Aorta (tissue), 5 donors: ENCODE results near the gene FBXO34. TPM values are rescaled to one million over a fixed set of nuclear protein-coding genes. Genes with fewer than 3 reads are reported as not detected.

Source experiments
- ATAC-seq: fragments of 200-7000 bp; cut with Tn5 transposase; one replicate; pipeline ENCODE4 v1.9.1; 2022; ENCODE audit warnings: moderate library complexity; ENCODE audit not compliant: low FRiP score
- DNase-seq, 2 donors: peaks; one replicate each; pipeline ENCODE4 v3.0.0-alpha.2; 2020
- H3K27ac ChIP-seq, 2 donors: one replicate each; pipeline ENCODE4 v1.5.1; 2013; ENCODE audit warnings: low read length in 2 of 2, mild to moderate bottlenecking in 2 of 2, moderate library complexity in 2 of 2, control low read depth in 1 of 2, inconsistent platforms in 1 of 2, low read depth in 1 of 2
- H3K27me3 ChIP-seq, 2 donors: one replicate each; pipeline ENCODE4 v1.6.1; 2013; ENCODE audit warnings: control low read depth in 1 of 2, low read length in 1 of 2, mild to moderate bottlenecking in 1 of 2, moderate library complexity in 1 of 2; ENCODE audit not compliant: insufficient read depth in 2 of 2, control insufficient read depth in 1 of 2
- H3K36me3 ChIP-seq, 2 donors: one replicate each; pipeline ENCODE4 v1.6.1; 2013; ENCODE audit warnings: control low read depth in 1 of 2, low read length in 1 of 2, mild to moderate bottlenecking in 1 of 2; ENCODE audit not compliant: insufficient read depth in 2 of 2, control insufficient read depth in 1 of 2
- H3K4me1 ChIP-seq, 2 donors: one replicate each; pipeline ENCODE4 v1.6.1; 2013; ENCODE audit warnings: low read length in 2 of 2, control low read depth in 1 of 2, mild to moderate bottlenecking in 1 of 2, moderate library complexity in 1 of 2; ENCODE audit not compliant: insufficient read depth in 2 of 2, control insufficient read depth in 1 of 2
- H3K4me3 ChIP-seq, 2 donors: one replicate each; pipeline ENCODE4 v1.5.1; 2013; ENCODE audit warnings: low read length in 2 of 2, control low read depth in 1 of 2, mild to moderate bottlenecking in 1 of 2
- H3K9me3 ChIP-seq: one replicate; pipeline ENCODE4 v1.6.1; 2013; ENCODE audit warnings: mild to moderate bottlenecking, low read length; ENCODE audit not compliant: control insufficient read depth
- WGBS, 2 donors: extraction: QIAGEN DNeasy Blood & Tissue Kit; methylation state at CpG; one replicate each; pipeline ENCODE4 v1.1.7; 2013; 5-methylcytosine and 5-hydroxymethylcytosine counted together
- intact Hi-C, 2 donors: fragments of 100-400 bp; cut with DNase I; formaldehyde crosslinking; loops; one replicate each; pipeline versions ENCODE4 v1.14.2 to v1.15.0; 2022
- polyA plus RNA-seq, 2 donors: library from polyadenylated mRNA; stranded (reverse); fragments of 200-250 nt; gene quantifications; one replicate each; pipeline ENCODE4 v1.2.3, GENCODE V29; 2013
- total RNA-seq, 2 donors: library from RNA; stranded (reverse); fragmentation: NEBNext Ultra II Directional; extraction: Animal tissue kit (Norgen Biotek cat#: 25700); gene quantifications; one replicate each; pipeline ENCODE4 v1.2.1, GENCODE V29; 2021
- donor health status: healthy with polysubstance abuse.
- donor health status: Bipolar disorder and iron deficiency.
- donor health status: DM: no; HTN: no; CAD: no.
- donor health status: DM: no; HTN: no; CAD: no.
- donor health status: DM: yes; HTN: yes; CAD: no.

The FBXO34 gene
- total and polyA plus RNA-seq, 4 donors, result 7.8 to 23.1 (median 15.7) TPM

GRCh38 chr14:55327179-55327578 lies 56.0 kb downstream of the FBXO34 start:
- Histone ChIP-seq H3K27me3 (no peaks in the 10 kb centered on the region), H3K4me1 (peaks cover 0 to 5% of the 10 kb centered on the region in 2 donors), H3K4me3 (no peak overlapping the region), H3K36me3 (no peaks in the 10 kb centered on the region), H3K27ac (no peak overlapping the region), H3K9me3 (no peaks in the 10 kb centered on the region)
- ATAC-seq (no peak), DNase-seq (no peak)
- WGBS, 2 donors, result 89 to 95% methylated on average over 1 of the region's 1 CpG
- intact Hi-C loops, result no loop called here

DNA sequence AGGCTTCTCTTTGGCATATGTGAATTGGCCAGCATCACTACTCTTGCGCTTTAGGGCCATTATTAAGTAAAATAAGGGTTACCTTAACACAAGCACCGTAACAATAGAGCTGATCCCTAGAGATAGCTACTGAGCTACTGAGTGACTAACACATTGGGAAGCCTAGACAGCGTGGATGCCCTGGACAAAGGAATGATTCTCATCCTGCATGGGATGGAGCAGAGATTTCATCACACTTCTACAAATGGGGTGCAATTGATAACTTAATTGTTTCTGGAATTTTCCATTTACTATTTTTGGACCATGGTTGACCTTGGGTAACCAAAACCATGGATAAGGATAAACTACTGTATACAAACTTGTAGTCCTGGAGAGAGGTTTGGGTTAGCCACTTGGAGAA lies 57.1 kb downstream of the FBXO34 start:
- Histone ChIP-seq H3K9me3 (no peaks in the 10 kb centered on the region), H3K4me1 (peaks cover 0 to 8% of the 10 kb centered on the region in 2 donors), H3K4me3 (no peak overlapping the region), H3K27ac (no peak overlapping the region), H3K27me3 (no peaks in the 10 kb centered on the region), H3K36me3 (no peaks in the 10 kb centered on the region)
- intact Hi-C loops, result no loop called here
- 95 to 97% methylated on average over 3 of the region's 3 CpGs for WGBS, 2 donors
- ATAC-seq (no peak), DNase-seq (no peak)

DNA sequence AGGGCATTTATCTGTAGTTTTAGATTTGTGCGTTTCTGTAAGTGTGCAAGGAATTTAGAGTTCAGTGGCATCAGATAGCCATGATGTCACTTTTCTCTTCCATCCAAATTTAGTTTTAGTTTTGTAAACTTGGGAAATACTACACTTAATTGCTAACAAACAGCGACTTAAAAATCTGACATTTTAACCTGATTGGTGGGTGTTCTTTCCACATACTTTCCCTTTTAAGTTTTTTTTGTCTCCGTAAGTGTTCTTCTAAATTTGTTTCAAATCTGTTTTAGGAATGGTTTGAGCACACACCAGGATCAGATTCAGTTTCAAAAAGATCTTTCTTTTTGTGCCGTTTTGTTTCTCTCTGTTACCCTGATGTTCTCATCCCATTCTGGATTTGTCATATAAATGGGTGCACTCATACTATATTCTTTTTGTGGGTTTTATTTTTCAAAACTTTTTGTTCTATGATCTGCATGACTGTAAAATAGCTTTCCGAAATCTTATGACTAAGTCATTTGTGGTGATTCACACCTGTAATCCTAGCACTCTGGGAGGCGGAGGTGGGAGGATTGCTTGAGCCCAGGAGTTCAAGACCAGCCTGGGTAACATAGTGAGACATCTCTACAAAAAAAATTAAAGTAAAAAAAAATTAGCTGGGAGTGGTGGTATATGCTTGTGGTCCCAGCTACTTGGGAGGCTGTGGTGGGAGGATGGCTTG lies 58.9 kb downstream of the FBXO34 start:
- H3K4me1 ChIP-seq, result peaks cover 0 to 11% of the 10 kb centered on the region in 2 donors
- H3K36me3 ChIP-seq, result no peaks in the 10 kb centered on the region
- intact Hi-C loops, result no loop called here
- DNase-seq, result no peak
- H3K27ac ChIP-seq, result no peak overlapping the region
- no peaks in the 10 kb centered on the region for H3K9me3 ChIP-seq
- H3K27me3 ChIP-seq, result no peaks in the 10 kb centered on the region
- ATAC-seq, result no peak
- 36 to 39% methylated on average over 6 of the region's 6 CpGs for WGBS, 2 donors
- no peak overlapping the region for H3K4me3 ChIP-seq

DNA sequence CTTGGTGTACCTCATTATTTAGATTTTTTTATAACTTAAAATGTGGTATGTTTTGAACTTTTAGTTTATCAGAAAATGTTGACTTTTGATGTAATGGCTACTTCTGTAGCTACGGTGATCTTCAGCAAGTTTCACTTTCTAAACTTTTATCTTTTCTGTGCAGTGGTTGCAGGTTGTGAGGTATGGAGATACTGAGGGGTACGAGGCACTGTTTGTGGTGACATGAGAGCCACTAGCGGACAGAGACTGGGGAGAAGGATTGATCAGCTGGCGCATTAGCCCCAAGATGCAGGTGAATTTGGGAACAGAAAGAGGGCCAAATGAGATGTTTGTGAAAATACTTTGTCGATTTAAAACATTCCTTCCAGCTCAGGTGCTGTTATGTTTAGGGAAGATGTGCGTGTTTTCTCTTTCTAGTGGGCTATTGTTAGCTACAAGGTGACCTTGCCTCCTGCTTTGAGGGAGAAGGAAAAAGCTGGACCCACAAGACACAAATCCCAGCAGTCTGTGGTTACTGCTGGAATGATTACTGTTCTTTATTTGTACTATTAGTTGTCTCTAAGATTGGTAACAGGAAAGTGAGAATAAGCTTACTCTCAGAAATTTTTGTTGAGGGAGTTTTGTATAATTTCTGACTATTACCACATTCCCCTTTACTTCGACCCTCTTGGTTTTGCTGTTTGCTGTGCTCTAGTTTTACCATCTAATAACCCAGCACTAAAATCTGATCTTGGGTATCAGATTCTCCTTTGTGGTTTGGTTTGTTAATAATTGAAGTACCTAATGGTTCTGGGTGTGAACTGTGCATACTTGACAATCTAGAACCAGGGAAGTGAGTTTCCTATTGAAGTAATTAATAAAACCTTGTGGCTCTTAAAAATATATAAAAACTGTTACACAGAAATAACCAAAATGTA lies 61.7 kb downstream of the FBXO34 start:
- ATAC-seq, result no peak
- Histone ChIP-seq H3K4me1 (peaks cover 0 to 7% of the 10 kb centered on the region in 2 donors), H3K36me3 (no peaks in the 10 kb centered on the region), H3K27ac (no peak overlapping the region), H3K9me3 (no peaks in the 10 kb centered on the region), H3K4me3 (no peak overlapping the region), H3K27me3 (no peaks in the 10 kb centered on the region)
- intact Hi-C loops, result no loop called here
- WGBS, 2 donors, result 86 to 93% methylated on average over 7 of the region's 7 CpGs
- DNase-seq, result no peak

DNA sequence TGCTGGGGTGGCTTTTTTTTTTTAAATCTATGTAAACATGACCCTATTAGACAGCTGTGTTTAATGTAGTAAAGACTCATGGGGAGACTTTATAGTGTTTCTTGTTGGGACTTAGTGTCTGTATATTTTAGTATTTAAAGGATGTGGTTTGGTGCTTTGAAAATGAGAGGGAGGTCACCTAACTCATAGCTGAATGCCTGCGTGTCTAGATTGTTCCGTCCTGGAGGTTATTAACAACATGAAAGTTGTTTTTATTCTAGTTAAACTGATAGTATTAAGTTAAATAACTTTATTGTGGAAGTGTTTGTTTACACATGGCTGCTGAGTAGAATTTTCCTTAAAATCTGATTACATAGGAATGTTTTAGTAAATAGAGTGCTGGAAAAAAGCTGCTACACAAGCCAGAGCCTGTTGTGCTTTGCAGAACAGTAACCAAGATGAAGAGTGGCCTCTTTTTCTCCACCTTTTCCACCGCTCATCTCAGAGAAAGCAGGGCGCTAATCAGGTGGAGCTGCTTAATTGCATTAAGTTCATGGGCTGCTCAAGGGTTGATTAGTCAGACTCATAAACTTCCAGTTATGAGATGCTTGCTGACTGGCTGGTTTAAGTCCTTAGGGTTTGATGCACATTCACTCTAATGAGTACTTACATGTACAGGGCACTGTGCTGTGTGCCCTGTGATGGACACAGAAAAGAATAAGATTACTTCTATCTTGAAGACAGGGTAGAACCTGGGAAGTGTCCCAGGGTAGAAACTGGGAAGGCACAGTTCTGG lies 62.7 kb downstream of the FBXO34 start:
- WGBS, 2 donors, result 56 to 61% methylated on average over 4 of the region's 4 CpGs
- Histone ChIP-seq H3K4me1 (peaks cover 0 to 7% of the 10 kb centered on the region in 2 donors), H3K36me3 (no peaks in the 10 kb centered on the region), H3K9me3 (no peaks in the 10 kb centered on the region), H3K27me3 (no peaks in the 10 kb centered on the region), H3K4me3 (no peak overlapping the region), H3K27ac (no peak overlapping the region)
- intact Hi-C loops, result no loop called here
- DNase-seq (no peak), ATAC-seq (no peak)

GRCh38 chr14:55336162-55336561 lies 64.9 kb downstream of the FBXO34 start:
- Histone ChIP-seq H3K4me1 (peaks cover 0 to 7% of the 10 kb centered on the region in 2 donors), H3K27me3 (no peaks in the 10 kb centered on the region), H3K4me3 (no peak overlapping the region), H3K9me3 (no peaks in the 10 kb centered on the region), H3K36me3 (no peaks in the 10 kb centered on the region), H3K27ac (no peak overlapping the region)
- ATAC-seq (no peak), DNase-seq (no peak)
- intact Hi-C loops, result no loop called here
- 58 to 59% methylated on average over 2 of the region's 2 CpGs for WGBS, 2 donors

- DNase-seq, result no peak
- H3K36me3 ChIP-seq, result no peaks in the 10 kb centered on the region
- WGBS, 2 donors, result 83 to 89% methylated on average over 3 of the region's 3 CpGs
- ATAC-seq, result no peak
- H3K9me3 ChIP-seq, result no peaks in the 10 kb centered on the region
- no peaks in the 10 kb centered on the region for H3K27me3 ChIP-seq
- H3K4me3 ChIP-seq, result no peak overlapping the region
- peaks cover 0 to 7% of the 10 kb centered on the region in 2 donors for H3K4me1 ChIP-seq
- intact Hi-C loops, result no loop called here
- H3K27ac ChIP-seq, result no peak overlapping the region
These were observed 65.5 kb downstream of the FBXO34 start for GRCh38 chr14:55336691-55337090.

- Histone ChIP-seq H3K36me3 (no peaks in the 10 kb centered on the region), H3K4me3 (no peak overlapping the region), H3K9me3 (no peaks in the 10 kb centered on the region), H3K27ac (no peak overlapping the region), H3K4me1 (no peaks in the 10 kb centered on the region), H3K27me3 (no peaks in the 10 kb centered on the region)
- ATAC-seq (no peak), DNase-seq (no peak)
- intact Hi-C loops, result no loop called here
- WGBS, 2 donors, result 63 to 65% methylated on average over 2 of the region's 2 CpGs
These were observed 68.5 kb downstream of the FBXO34 start for GRCh38 chr14:55339770-55340169.
